CD4-positive, alpha-beta T cell treated with Interferon gamma for 1 hour (primary cell): Measurements from ENCODE around the gene GALNTL6.

ENCODE experiments used
- DNase-seq: peaks from one replicate; pipeline ENCODE4 v3.0.0-alpha.2; 2020

GALNTL6 gene

GRCh38 chr4:172243551-172243950, 430.3 kb downstream of the GALNTL6 start:
- no peak for DNase-seq

DNA sequence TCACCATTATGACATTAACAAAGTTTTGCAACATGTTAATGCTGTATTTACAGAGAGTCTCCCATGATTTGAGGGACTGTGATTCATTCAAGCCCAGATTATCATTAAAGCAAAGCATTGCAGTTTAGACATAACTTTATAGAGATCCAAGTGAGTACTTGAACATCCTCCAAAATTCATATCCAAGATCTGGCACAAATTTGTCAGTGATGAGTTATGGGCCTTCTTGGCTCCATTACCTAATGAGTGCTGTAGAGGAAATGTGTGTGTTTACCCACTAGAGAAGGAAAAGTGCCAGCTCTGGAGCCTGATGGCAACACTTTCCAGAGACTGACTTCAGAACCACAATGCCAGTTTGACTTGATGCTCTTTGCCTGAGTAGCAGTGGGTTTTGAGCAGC, 432.3 kb downstream of the GALNTL6 start:
- no peak for DNase-seq

DNA sequence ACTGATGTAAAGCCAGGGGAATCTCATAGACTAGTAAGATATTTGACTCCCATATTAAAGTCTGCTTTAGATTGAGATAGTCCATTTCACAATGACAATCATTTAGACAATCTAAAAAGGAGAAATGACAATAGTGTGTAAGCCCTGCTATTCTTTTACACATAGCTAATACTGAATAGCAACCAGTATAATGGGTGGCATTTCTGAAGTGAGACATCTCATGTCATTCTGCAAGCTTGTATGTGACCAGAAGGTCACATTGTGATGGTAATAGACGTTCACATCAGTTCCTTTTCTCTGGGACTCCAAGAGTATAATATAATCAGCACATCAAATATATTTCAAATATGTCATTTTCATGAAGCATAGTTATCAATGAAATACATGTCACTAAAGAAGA, 440.2 kb downstream of the GALNTL6 start:
- DNase-seq, result no peak

DNA sequence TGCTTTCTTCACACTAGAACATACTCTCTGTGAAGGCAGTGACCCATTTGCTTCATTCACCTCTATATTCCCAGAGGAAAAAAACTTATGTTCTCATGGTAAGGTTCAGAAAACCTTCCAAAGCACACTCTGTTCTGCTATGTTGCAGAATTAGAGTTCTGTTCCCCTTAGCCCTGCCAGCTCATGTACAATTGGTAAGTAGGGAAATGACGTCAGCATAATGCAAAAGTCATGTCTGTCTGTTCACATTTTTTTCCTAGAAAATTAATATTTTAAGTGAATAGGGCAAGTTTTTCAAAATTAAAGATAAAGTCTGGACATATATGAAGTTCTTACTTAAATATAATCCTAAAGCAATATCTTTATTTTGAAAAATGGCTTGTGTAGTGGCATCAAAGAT, 443.6 kb downstream of the GALNTL6 start:
- no peak for DNase-seq

DNA sequence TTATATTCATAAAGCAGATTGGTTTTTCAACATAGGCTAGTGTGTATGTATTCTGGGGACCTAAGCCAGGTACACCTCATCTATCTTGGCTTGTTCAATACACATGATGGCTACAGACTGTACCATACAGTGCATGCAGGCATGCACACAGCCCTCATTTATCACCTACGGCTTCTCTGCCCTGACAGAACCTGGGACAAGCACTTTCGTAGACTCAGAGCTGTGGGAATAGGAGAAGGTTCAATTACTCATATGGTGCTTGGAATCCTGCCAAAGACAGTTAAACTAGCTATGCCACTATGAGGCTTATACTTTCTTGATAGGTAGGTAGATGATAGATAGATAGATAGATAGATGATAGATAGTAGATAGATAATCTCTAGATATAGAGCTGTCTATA, 457.2 kb downstream of the GALNTL6 start:
- DNase-seq, result no peak

DNA sequence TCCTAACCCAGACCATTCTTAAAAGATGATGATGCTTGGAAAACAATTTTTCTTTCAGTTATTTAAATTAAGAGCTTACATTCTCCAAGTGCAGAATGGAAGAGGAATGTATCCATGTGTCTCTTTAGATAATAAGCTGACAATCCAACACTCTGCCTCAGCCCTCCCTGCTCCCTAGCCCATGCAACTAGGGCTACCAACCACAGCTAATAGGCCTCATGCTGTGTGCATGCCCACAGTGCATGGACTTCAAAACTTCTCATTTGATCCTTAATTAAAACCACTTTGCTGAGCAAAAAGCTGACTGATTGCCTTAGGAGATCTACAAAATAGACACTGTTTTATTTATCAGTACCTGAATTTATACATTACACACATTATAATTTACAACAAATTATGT, 473.9 kb downstream of the GALNTL6 start:
- DNase-seq, result no peak

DNA sequence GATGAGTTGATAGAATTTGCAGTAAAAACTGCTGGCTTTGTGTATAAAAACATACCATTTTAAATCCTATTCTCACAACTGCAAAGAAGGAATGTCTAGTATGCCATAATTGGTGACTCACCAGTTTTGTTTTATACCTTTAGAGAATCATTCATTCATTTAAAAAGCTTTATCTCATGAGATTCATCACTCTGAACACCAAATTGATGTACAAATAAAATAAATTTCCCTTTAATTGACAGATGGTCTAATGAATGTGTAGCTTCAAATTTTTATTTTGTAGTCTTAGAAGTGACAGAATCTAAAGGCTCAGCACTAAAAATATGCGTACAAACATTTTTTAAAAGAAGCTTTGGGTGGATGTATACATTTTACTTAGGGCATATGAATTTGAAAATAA, 492.5 kb downstream of the GALNTL6 start:
- no peak for DNase-seq

GRCh38 chr4:172308078-172308477, 494.9 kb downstream of the GALNTL6 start:
- no peak for DNase-seq

- DNase-seq, result no peak
Observed at GRCh38 chr4:172311682-172312081, 498.5 kb downstream of the GALNTL6 start.

DNA sequence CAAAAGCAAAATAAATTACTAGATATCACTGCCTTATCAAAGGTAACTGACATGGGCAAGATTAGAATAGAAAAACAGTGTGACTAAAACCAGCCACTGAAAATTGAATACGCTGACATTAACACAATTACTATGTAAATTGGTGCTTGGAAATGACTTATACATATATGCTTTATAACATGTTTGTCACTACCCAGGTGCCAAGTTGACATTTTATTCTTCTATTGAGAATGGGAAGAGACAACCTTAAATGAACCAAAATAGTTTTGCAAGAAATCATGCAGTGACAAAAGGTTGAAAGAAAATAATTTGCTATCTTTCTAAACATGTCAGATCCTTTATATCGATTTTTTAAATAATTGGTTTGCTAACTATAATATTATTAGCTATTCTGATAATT, 510.1 kb downstream of the GALNTL6 start:
- DNase-seq, result no peak

GRCh38 chr4:172344308-172344938, 531.2 kb downstream of the GALNTL6 start:
- no peak for DNase-seq

DNA sequence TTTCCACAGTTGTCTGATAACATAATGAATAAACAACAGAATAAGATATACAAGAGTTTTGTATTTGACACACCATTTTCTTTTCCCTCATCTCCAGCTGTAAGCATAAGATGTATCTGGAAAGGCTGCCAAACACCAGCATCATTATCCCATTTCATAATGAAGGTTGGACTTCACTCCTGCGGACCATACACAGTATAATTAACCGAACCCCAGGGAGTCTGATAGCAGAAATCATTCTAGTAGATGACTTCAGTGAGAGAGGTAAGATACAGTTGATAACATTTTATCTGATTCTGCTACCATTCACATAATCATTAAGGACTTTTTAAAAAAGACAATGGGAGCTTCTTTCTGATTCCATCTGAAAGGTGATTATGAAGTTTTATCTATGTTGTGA, 535.2 kb downstream of the GALNTL6 start:
- no peak for DNase-seq

DNA sequence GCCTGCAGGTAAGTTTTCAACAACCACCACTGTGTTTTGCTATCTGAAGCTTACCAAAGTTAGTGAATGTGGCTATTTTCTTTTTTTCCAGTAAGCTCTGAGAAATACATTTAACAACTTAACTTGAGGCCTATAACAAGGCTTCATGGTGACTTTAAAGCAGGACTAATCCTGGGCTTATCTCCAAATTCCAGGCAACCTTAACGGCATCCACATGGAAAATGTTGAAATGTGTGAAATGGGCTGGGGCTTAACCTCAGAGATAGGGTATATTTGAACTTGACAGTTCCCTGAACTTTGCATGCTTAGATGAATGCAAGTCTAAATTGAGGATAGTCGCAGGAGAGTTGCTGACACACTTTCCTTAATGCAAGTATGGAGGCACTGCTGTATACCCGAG, 539.2 kb downstream of the GALNTL6 start:
- DNase-seq, result no peak

DNA sequence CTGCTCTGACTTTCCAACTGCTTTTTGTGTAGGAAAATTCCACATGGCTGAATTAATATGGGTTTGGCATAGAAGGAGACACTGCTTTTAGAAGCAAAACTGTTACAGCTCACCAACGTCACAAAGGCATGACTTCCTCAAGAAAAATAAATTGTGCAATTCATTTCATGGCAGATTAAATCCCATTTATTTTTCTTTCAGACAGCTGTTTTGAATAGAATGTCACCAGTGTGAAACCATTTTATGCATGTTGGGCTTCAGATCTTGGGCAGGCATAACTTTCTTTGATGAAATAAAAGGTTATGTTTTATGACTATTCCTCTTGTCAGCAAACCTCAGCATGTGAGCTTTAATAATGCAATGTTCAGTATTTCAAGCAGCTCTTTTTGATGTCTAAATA, 542.8 kb downstream of the GALNTL6 start:
- DNase-seq, result no peak

DNA sequence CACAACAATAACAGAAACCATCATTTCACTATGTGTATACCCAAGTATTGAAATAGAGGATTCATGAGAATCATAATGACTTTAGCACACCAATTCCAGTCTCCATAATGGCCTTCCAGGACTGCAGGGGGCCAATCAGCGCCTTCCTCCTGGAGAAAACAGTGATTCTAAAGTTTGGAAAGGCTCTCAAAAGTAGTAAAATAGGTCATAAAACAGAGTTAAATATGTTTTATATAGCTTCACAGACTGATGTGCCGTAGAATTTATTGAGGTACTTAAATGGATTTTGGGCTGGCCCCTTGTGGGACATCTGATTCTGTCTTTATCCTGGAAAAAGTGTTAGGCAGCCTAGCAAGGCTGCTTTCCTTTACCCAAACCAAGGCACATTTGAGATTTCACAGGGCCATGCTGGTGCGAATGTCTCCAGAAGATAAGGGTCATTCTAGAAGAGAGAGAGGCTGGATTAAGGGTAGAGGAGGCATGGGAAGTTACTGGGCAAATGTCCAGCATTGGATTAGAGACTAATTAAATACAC, 543.9 kb downstream of the GALNTL6 start:
- no peak for DNase-seq

- DNase-seq, result no peak
Observed at GRCh38 chr4:172362569-172362968, 549.4 kb downstream of the GALNTL6 start.

DNA sequence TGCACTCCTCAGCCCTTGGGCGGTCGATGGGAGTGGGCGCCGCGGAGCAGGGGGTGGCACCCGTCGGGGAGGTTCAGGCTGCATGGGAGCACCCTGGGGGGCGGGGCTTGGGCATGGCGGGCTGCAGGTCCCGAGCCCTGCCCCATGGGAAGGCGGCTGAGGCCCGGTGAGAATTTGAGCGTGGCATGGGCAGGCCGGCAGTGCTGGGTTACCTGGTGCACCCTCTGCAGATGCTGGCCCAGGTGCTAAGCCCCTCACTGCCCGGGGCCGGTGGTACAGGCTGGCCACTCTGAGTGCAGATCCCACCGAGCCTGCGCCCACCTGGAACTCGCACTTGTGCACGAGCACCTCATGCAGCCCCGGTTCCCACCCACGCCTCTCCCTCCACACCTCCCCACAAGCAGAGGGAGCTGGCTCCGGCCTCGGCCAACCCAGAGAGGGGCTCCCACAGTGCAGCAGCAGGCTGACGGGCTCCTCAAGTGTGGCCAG, 556.3 kb downstream of the GALNTL6 start:
- no peak for DNase-seq

- DNase-seq, result no peak
Observed at GRCh38 chr4:172377486-172378140, 564.4 kb downstream of the GALNTL6 start.

GRCh38 chr4:172379834-172380233, 566.6 kb downstream of the GALNTL6 start:
- DNase-seq, result no peak

- DNase-seq, result no peak
Observed at GRCh38 chr4:172390331-172390730, 577.1 kb downstream of the GALNTL6 start.

DNA sequence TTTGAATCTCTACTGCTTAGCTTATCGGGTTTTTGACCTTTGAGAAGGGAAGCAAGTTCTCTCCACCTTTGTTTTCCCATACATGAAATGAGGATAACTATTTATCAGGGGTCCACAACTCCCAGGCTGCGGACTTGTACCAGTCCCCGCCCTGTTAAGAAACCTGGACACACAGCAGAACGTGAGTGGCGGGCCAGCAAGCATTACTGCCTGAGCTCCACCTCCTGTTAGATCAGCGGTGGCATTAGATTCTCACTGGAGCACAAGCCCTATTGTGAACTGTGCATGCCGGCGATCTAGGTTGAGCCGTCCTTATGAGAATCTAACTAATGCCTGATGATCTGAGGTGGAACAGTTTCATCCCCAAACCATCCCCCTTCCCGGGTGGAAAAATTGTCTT, 579.5 kb downstream of the GALNTL6 start:
- DNase-seq, result no peak

GRCh38 chr4:172393220-172393619, 580.0 kb downstream of the GALNTL6 start:
- no peak for DNase-seq

GRCh38 chr4:172404676-172405075, 591.5 kb downstream of the GALNTL6 start:
- no peak for DNase-seq

GRCh38 chr4:172410363-172410762, 597.2 kb downstream of the GALNTL6 start:
- DNase-seq, result no peak

- no peak for DNase-seq
Observed at GRCh38 chr4:172411149-172411548, 597.9 kb downstream of the GALNTL6 start.
